IMR-90 (cell line): Measurements from ENCODE around the gene BTN1A1. TPM values are rescaled to one million over a fixed set of nuclear protein-coding genes. Genes with fewer than 3 reads are reported as not detected.

Experiments used
- ATAC-seq: fragments of 200-7000 bp; cut with Tn5 transposase; 2 replicates; pipeline ENCODE4 v1.9.1; 2020; ENCODE audit warnings: low read depth, mild to moderate bottlenecking, moderate library complexity
- BruUV-seq: library from RNA; stranded (reverse); fragments of 400-500 nt; replicated peaks from 2 replicates; lab custom pipeline; 2021; lab: Mats Ljungman, UMichigan
- CTCF ChIA-PET: fragments of 300-600 bp; formaldehyde crosslinking; extraction: SDS; loops from one replicate; lab custom pipeline; 2021; ENCODE audit warnings: antibody characterized with exemption; lab: Yijun Ruan, JAX
- POLR2A ChIA-PET: fragments of 300-600 bp; sonication (Branson Sonifier 250); formaldehyde crosslinking; loops from one replicate; lab custom pipeline; 2022; ENCODE audit warnings: antibody characterized with exemption; ENCODE audit not compliant: unreplicated experiment; lab: Charles Lee
- DNase-seq: peaks from one replicate; pipeline ENCODE4 v3.0.0; 2013
- H2AFZ ChIP-seq: replicated peaks from 2 replicates; pipeline ENCODE3; 2013; ENCODE audit warnings: low read length, mild to moderate bottlenecking; ENCODE audit not compliant: poor library complexity
- H2AK5ac ChIP-seq: 2 replicates; pipeline ENCODE4 v1.6.1; 2013; ENCODE audit warnings: low read depth, low read length, inconsistent platforms
- H2AK9ac ChIP-seq: replicated peaks from 2 replicates; pipeline ENCODE3; 2013; ENCODE audit warnings: mild to moderate bottlenecking, low read depth, low read length, moderate library complexity; ENCODE audit not compliant: poor library complexity
- H2BK120ac ChIP-seq: 2 replicates; pipeline ENCODE4 v1.6.1; 2013; ENCODE audit warnings: low read depth, low read length, inconsistent platforms
- H2BK15ac ChIP-seq: 3 replicates; pipeline ENCODE4 v1.6.1; 2013; ENCODE audit warnings: low read depth, low read length, inconsistent platforms
- H2BK20ac ChIP-seq: 2 replicates; pipeline ENCODE4 v1.6.1; 2013; ENCODE audit warnings: low read depth, mild to moderate bottlenecking, inconsistent platforms, low read length, moderate library complexity
- H2BK5ac ChIP-seq: 2 replicates; pipeline ENCODE4 v1.6.1; 2013; ENCODE audit warnings: mild to moderate bottlenecking, low read depth, low read length, inconsistent platforms; ENCODE audit not compliant: poor library complexity, severe bottlenecking
- H3K14ac ChIP-seq: replicated peaks from 2 replicates; pipeline ENCODE4 v1.6.1; 2013; ENCODE audit warnings: low read depth, low read length, inconsistent platforms
- H3K18ac ChIP-seq: 2 replicates; pipeline ENCODE4 v1.6.1; 2013; ENCODE audit warnings: low read depth, low read length, control low read depth
- H3K23ac ChIP-seq: 2 replicates; pipeline ENCODE4 v1.6.1; 2013; ENCODE audit warnings: low read depth, low read length, inconsistent platforms
- H3K27ac ChIP-seq: 2 replicates; pipeline ENCODE4 v1.5.1; 2013; ENCODE audit warnings: mild to moderate bottlenecking, control low read depth, low read length; ENCODE audit not compliant: insufficient read depth
- H3K27me3 ChIP-seq: 2 replicates; pipeline ENCODE4 v1.6.1; 2013; ENCODE audit warnings: low read length; ENCODE audit not compliant: control insufficient read depth, insufficient read depth
- H3K36me3 ChIP-seq: 2 replicates; pipeline ENCODE4 v1.6.1; 2013; ENCODE audit warnings: low read length, mixed read lengths; ENCODE audit not compliant: control insufficient read depth, insufficient read depth
- H3K4ac ChIP-seq: 2 replicates; pipeline ENCODE4 v1.6.1; 2013; ENCODE audit warnings: low read depth, low read length, inconsistent platforms
- H3K4me1 ChIP-seq: 2 replicates; pipeline ENCODE4 v1.6.1; 2013; ENCODE audit warnings: low read length, mixed read lengths; ENCODE audit not compliant: control insufficient read depth, insufficient read depth
- H3K4me2 ChIP-seq: 2 replicates; pipeline ENCODE4 v1.6.1; 2013; ENCODE audit warnings: low read depth, mild to moderate bottlenecking, control low read depth, low read length, moderate library complexity
- H3K4me3 ChIP-seq: 2 replicates; pipeline ENCODE4 v1.5.1; 2013; ENCODE audit warnings: low read depth, mild to moderate bottlenecking, control low read depth, low read length, moderate library complexity; ENCODE audit not compliant: insufficient read depth
- H3K56ac ChIP-seq: 2 replicates; pipeline ENCODE4 v1.6.1; 2013; ENCODE audit warnings: low read length, inconsistent platforms; ENCODE audit not compliant: insufficient read depth; ENCODE audit errors: extremely low read depth
- H3K79me1 ChIP-seq, 2 experiments: 2 replicates each; pipeline ENCODE4 v1.6.1; 2013; ENCODE audit warnings: low read length in 2 of 2, inconsistent platforms in 1 of 2, low read depth in 1 of 2
- H3K9ac ChIP-seq: 2 replicates; pipeline ENCODE4 v1.6.1; 2013; ENCODE audit warnings: low read depth, low read length, control low read depth
- H3K9me1 ChIP-seq: 2 replicates; pipeline ENCODE4 v1.6.1; 2013; ENCODE audit warnings: low read length, inconsistent platforms; ENCODE audit not compliant: insufficient read depth
- H3K9me3 ChIP-seq: 2 replicates; pipeline ENCODE4 v1.6.1; 2013; ENCODE audit warnings: low read length; ENCODE audit not compliant: control insufficient read depth, insufficient read depth
- H4K20me1 ChIP-seq: 2 replicates; pipeline ENCODE4 v1.6.1; 2013; ENCODE audit warnings: low read length, inconsistent platforms; ENCODE audit not compliant: insufficient read depth
- H4K5ac ChIP-seq: 2 replicates; pipeline ENCODE4 v1.6.1; 2013; ENCODE audit warnings: mild to moderate bottlenecking, low read depth, low read length, control low read depth
- H4K8ac ChIP-seq, 2 experiments: 2 replicates each; pipeline ENCODE4 v1.6.1; 2013; ENCODE audit warnings: low read depth in 2 of 2, low read length in 2 of 2, control low read depth in 1 of 2, inconsistent platforms in 1 of 2
- H4K91ac ChIP-seq: 2 replicates; pipeline ENCODE4 v1.6.1; 2013; ENCODE audit warnings: low read depth, low read length, inconsistent platforms; ENCODE audit not compliant: insufficient read depth
- BHLHE40 ChIP-seq: fragments of 150-350 bp; IDR thresholded peaks from 2 replicates; pipeline ENCODE4 v1.6.1; 2016; ENCODE audit warnings: mild to moderate bottlenecking, low read depth, low read length
- CEBPB ChIP-seq: IDR thresholded peaks from 2 replicates; pipeline ENCODE4 v1.6.1; 2012; ENCODE audit warnings: low read depth, low read length, improper control_type of control experiment
- CHD1 ChIP-seq: IDR thresholded peaks from 2 replicates; pipeline ENCODE4 v1.6.1; 2012; ENCODE audit warnings: low read depth, low read length, improper control_type of control experiment
- FOS ChIP-seq: fragments of 150-350 bp; IDR thresholded peaks from 2 replicates; pipeline ENCODE4 v1.6.1; 2016; ENCODE audit warnings: low read depth, low read length
- MAFK ChIP-seq: IDR thresholded peaks from 2 replicates; pipeline ENCODE4 v1.6.1; 2012; ENCODE audit warnings: low read depth, low read length, improper control_type of control experiment
- MAZ ChIP-seq: IDR thresholded peaks from 2 replicates; pipeline ENCODE4 v1.6.1; 2012; ENCODE audit warnings: low read depth, mild to moderate bottlenecking, low read length, improper control_type of control experiment, moderate library complexity, borderline replicate concordance
- MXI1 ChIP-seq: IDR thresholded peaks from 2 replicates; pipeline ENCODE4 v1.6.1; 2012; ENCODE audit warnings: low read depth, mild to moderate bottlenecking, low read length, moderate library complexity, borderline replicate concordance
- NFE2L2 ChIP-seq: fragments of 150-350 bp; IDR thresholded peaks from 2 replicates; pipeline ENCODE4 v1.6.1; 2016; ENCODE audit warnings: low read depth, mild to moderate bottlenecking, low read length
- POLR2A ChIP-seq: IDR thresholded peaks from 2 replicates; pipeline ENCODE4 v1.6.1; 2012; ENCODE audit warnings: mild to moderate bottlenecking, low read depth, low read length
- RCOR1 ChIP-seq: IDR thresholded peaks from 2 replicates; pipeline ENCODE4 v1.6.1; 2012; ENCODE audit warnings: mild to moderate bottlenecking, low read length, improper control_type of control experiment; ENCODE audit not compliant: insufficient replicate concordance
- RFX5 ChIP-seq: IDR thresholded peaks from 2 replicates; pipeline ENCODE4 v1.8.0; 2012; ENCODE audit warnings: low read depth, mild to moderate bottlenecking, low read length, moderate library complexity
- USF2 ChIP-seq: fragments of 150-350 bp; IDR thresholded peaks from 2 replicates; pipeline ENCODE4 v1.6.1; 2017; ENCODE audit warnings: mild to moderate bottlenecking, antibody characterized with exemption, low read length, low read depth
- WGBS, 2 experiments: methylation state at CpG; one replicate each; pipeline versions ENCODE4 v1.1.5 to v1.1.7; 2013; ENCODE audit warnings: missing lambda C conversion rate in 2 of 2; ENCODE audit not compliant: insufficient read length in 1 of 2; ENCODE audit errors: extremely low coverage in 2 of 2; 5-methylcytosine and 5-hydroxymethylcytosine counted together
- dilution Hi-C: fragments of 300-500 bp; cut with HindIII; formaldehyde crosslinking; loops from one replicate; pipeline ENCODE4 v1.14.3; 2018; ENCODE audit warnings: low sequenced_read_pairs; ENCODE audit not compliant: unreplicated experiment
- in situ Hi-C: fragments of 300-500 bp; cut with MboI; formaldehyde crosslinking; loops from 3 replicates; pipeline ENCODE4 v1.14.3; 2019; ENCODE audit warnings: low sequenced_read_pairs, inconsistent platforms, mixed read lengths
- intact Hi-C: fragments of 100-400 bp; cut with micrococcal nuclease; formaldehyde crosslinking; loops from 2 replicates; pipeline ENCODE4 v1.10.0; 2022
- polyA plus RNA-seq, 3 experiments: library from polyadenylated mRNA; depleted of rRNA; stranded (reverse); fragments of >200 nt; gene quantifications; 2 replicates each; pipeline ENCODE4 v1.2.3, GENCODE V29; 2012; ENCODE audit warnings: low replicate concordance in 1 of 3
- total RNA-seq: library from RNA; depleted of rRNA; stranded (reverse); fragments of >200 nt; gene quantifications from 2 replicates; pipeline ENCODE4 v1.2.3, GENCODE V29; 2012

The BTN1A1 gene
- total and polyA plus RNA-seq, 2 of the 4 experiments (the other 2 are of a cell fraction) = not detected

GRCh38 chr6:26541579-26541978 lies 41.5 kb downstream of the BTN1A1 start:
- Histone ChIP-seq H3K4me2 (no peak overlapping the region), H2AK9ac (no peak overlapping the region), H3K4me3 (no peak overlapping the region), H2BK5ac (no peak overlapping the region), H4K5ac (no peak overlapping the region), H3K27me3 (no peaks in the 10 kb centered on the region), H3K36me3 (peaks cover 12% of the 10 kb centered on the region), H4K91ac (no peak overlapping the region), H3K9me3 (no peaks in the 10 kb centered on the region), H3K9me1 (peaks cover 3% of the 10 kb centered on the region; the same call in 1 of the 2 replicates), H2BK120ac (no peak overlapping the region), H3K56ac (no peak overlapping the region), H4K20me1 (peaks cover 7% of the 10 kb centered on the region; the same call in 1 of the 2 replicates), H2BK15ac (no peak overlapping the region), H2AK5ac (no peak overlapping the region), H2AFZ (no peak overlapping the region), H3K27ac (no peak overlapping the region), H3K18ac (no peak overlapping the region), H3K23ac (no peak overlapping the region), H3K4me1 (no peaks in the 10 kb centered on the region; the same call in 1 of the 2 replicates), H4K8ac (no peak overlapping the region), H3K4ac (no peak overlapping the region), H3K14ac (no peak overlapping the region), H2BK20ac (no peak overlapping the region), H3K9ac (no peak overlapping the region), H3K79me1 (peaks cover 18 to 48% of the 10 kb centered on the region in 2 experiments)
- WGBS, 2 experiments = no CpG with 5 or more reads among the region's 1 CpG
- in situ Hi-C loops (no loop called here), intact Hi-C loops (no loop called here), dilution Hi-C loops (no loop called here)
- ChIA-PET CTCF (interaction anchor here (1.5 kb wide), 1 partner anchor 200 kb away, joined by 7 read pairs; no protein-coding TSS in a partner anchor), POLR2A (interaction anchor here (0.5 to 0.6 kb wide), 2 partner anchors 67 to 1290 kb away, joined by 3 to 5 read pairs; no protein-coding TSS in a partner anchor)
- BruUV-seq = no TSS peak
- DNase-seq (no peak), ATAC-seq (no peak)
- TF ChIP-seq BHLHE40 (no peak), POLR2A (no peak), FOS (no peak), MAFK (no peak), CHD1 (no peak), NFE2L2 (no peak), MXI1 (no peak), CEBPB (no peak), USF2 (no peak), MAZ (no peak), RFX5 (no peak), RCOR1 (no peak)
